ENCODE results near the gene ARHGEF16. TPM values are rescaled to one million over a fixed set of nuclear protein-coding genes. Genes with fewer than 3 reads are reported as not detected.

Gene ARHGEF16
- polyA plus RNA-seq, 1 of the 3 experiments (the other 2 are of a cell fraction), result 0.18 TPM

GRCh38 chr1:3480369-3480719 lies 25.9 kb downstream of the ARHGEF16 start (continued):
- TF ChIP-seq USF2 (IDR thresholded peaks at IDR 0.05; ENCODE audit: borderline replicate concordance, low read depth, low read length) (no peak), MEF2A (IDR thresholded peaks at IDR 0.05; ENCODE audit: borderline replicate concordance, low read depth) (no peak), MAX (IDR thresholded peaks at IDR 0.05; ENCODE audit: low read depth) (no peak), FOSL2 (IDR thresholded peaks at IDR 0.05; ENCODE audit: borderline replicate concordance, low read depth) (no peak), FOXJ3 (CRISPR knock-in tag; IDR thresholded peaks at IDR 0.05) (no peak)

- ChIA-PET CTCF (interaction anchor here (1.0 to 4.0 kb wide), 7 partner anchors 9 to 84 kb away, joined by 3 to 57 read pairs (median 4); no protein-coding TSS in a partner anchor), POLR2A (no interaction called here)
- WGBS (ENCODE audit: low lambda C conversion rate), result 71% methylated on average over 3 of the region's 15 CpGs
Observed at GRCh38 chr1:3481046-3481445, 26.6 kb downstream of the ARHGEF16 start.

GRCh38 chr1:3481836-3482375 lies 27.4 kb downstream of the ARHGEF16 start:
- Histone ChIP-seq H3K79me2 (ENCODE audit: insufficient read depth) (no peaks in the 10 kb centered on the region), H3K4me3 (ENCODE audit: low read depth in 2 of 2, low read length in 1 of 2) (no peak overlapping the region), H3F3A (replicated peaks; ENCODE audit: insufficient read depth) (no peaks in the 10 kb centered on the region), H3K36me3 (replicated peaks in 1 of 2; ENCODE audit: control insufficient read depth in 1 of 2, insufficient read depth in 2 of 2, low read length in 1 of 2) (no peaks in the 10 kb centered on the region), H3K4me2 (no peak overlapping the region), H3K27ac (ENCODE audit: low read depth in 2 of 2, low read length in 1 of 2) (no peak overlapping the region), H3K9me3 (no peaks in the 10 kb centered on the region), H3K9me2 (no peaks in the 10 kb centered on the region), H3K9ac (no peak overlapping the region), H4K20me1 (ENCODE audit: insufficient read depth) (no peaks in the 10 kb centered on the region), H3K27me3 (ENCODE audit: insufficient read depth) (no peaks in the 10 kb centered on the region), H3K4me1 (ENCODE audit: control insufficient read depth in 1 of 2, insufficient read depth in 2 of 2, low read depth in 1 of 2, low read length in 1 of 2) (peaks cover 0 to 5% of the 10 kb centered on the region in 2 experiments; a peak in 1 of 4 replicates), H2AFZ (ENCODE audit: low read depth) (no peak overlapping the region)
- CTCF ChIA-PET, result interaction anchor here (1.1 to 4.0 kb wide), 8 partner anchors 9 to 83 kb away, joined by 3 to 57 read pairs (median 6); no protein-coding TSS in a partner anchor
- POLR2A ChIA-PET, result no interaction called here
- DNase-seq, result no peak
- 49% methylated on average over 3 of the region's 20 CpGs for WGBS (ENCODE audit: low lambda C conversion rate)
- TF ChIP-seq TAF1 (IDR thresholded peaks at IDR 0.05; ENCODE audit: borderline replicate concordance, low read depth, low read length) (no peak), CHD2 (IDR thresholded peaks at IDR 0.05; ENCODE audit: low read length, partially characterized antibody) (no peak), NFIC (IDR thresholded peaks at IDR 0.05; ENCODE audit: borderline replicate concordance) (no peak), RAD21 (IDR thresholded peaks at IDR 0.05; ENCODE audit: low read length) (no peak), TCF12 (IDR thresholded peaks at IDR 0.05) (no peak), MAX (IDR thresholded peaks at IDR 0.05; ENCODE audit: low read depth) (no peak), SIN3A (IDR thresholded peaks at IDR 0.05; ENCODE audit: borderline replicate concordance, low read depth, low read length) (no peak), TEAD4 (IDR thresholded peaks at IDR 0.05; ENCODE audit: borderline replicate concordance, insufficient read depth) (no peak), FOXJ3 (CRISPR knock-in tag; IDR thresholded peaks at IDR 0.05) (no peak), MEF2A (IDR thresholded peaks at IDR 0.05; ENCODE audit: borderline replicate concordance, low read depth) (no peak), FOSL2 (IDR thresholded peaks at IDR 0.05; ENCODE audit: borderline replicate concordance, low read depth) (no peak), USF2 (IDR thresholded peaks at IDR 0.05; ENCODE audit: borderline replicate concordance, low read depth, low read length) (no peak), ELF1 (IDR thresholded peaks at IDR 0.05) (no peak), FOXM1 (IDR thresholded peaks at IDR 0.05; ENCODE audit: low read depth) (no peak)

More at GRCh38 chr1:3481046-3481445, 26.6 kb downstream of the ARHGEF16 start:
- TF ChIP-seq ZBTB33 (IDR thresholded peaks at IDR 0.05; ENCODE audit: borderline replicate concordance, low read depth) (no peak), NFIC (IDR thresholded peaks at IDR 0.05; ENCODE audit: borderline replicate concordance) (no peak), MXI1 (IDR thresholded peaks at IDR 0.05; ENCODE audit: low read depth, low read length) (no peak), FOXM1 (IDR thresholded peaks at IDR 0.05; ENCODE audit: low read depth) (no peak), POLR2AphosphoS5 (IDR thresholded peaks at IDR 0.05; ENCODE audit: low read depth, low read length) (no peak)
- DNase-seq, result no peak
- no peaks in the 10 kb centered on the region for H3K79me2 ChIP-seq (ENCODE audit: insufficient read depth)
- no peaks in the 10 kb centered on the region for H3K9me3 ChIP-seq
- H3K4me2 ChIP-seq, result no peak overlapping the region
- no peak overlapping the region for H3K4me3 ChIP-seq (ENCODE audit: low read depth in 2 of 2, low read length in 1 of 2)
- H3K9me2 ChIP-seq, result no peaks in the 10 kb centered on the region
- no peak overlapping the region for H2AFZ ChIP-seq (ENCODE audit: low read depth)
- H3K36me3 ChIP-seq (replicated peaks in 1 of 2; ENCODE audit: control insufficient read depth in 1 of 2, insufficient read depth in 2 of 2, low read length in 1 of 2), result no peaks in the 10 kb centered on the region
- H3K4me1 ChIP-seq (ENCODE audit: control insufficient read depth in 1 of 2, insufficient read depth in 2 of 2, low read depth in 1 of 2, low read length in 1 of 2), result peaks cover 0 to 5% of the 10 kb centered on the region in 2 experiments; a peak in 1 of 4 replicates
- no peak overlapping the region for H3K9ac ChIP-seq
- no peaks in the 10 kb centered on the region for H3K27me3 ChIP-seq (ENCODE audit: insufficient read depth)
- no peaks in the 10 kb centered on the region for H3F3A ChIP-seq (replicated peaks; ENCODE audit: insufficient read depth)
- H3K27ac ChIP-seq (ENCODE audit: low read depth in 2 of 2, low read length in 1 of 2), result no peak overlapping the region
- no peaks in the 10 kb centered on the region for H4K20me1 ChIP-seq (ENCODE audit: insufficient read depth)

Measured in SK-N-SH (cell line).